ENCODE results near the gene FANK1.

DNA sequence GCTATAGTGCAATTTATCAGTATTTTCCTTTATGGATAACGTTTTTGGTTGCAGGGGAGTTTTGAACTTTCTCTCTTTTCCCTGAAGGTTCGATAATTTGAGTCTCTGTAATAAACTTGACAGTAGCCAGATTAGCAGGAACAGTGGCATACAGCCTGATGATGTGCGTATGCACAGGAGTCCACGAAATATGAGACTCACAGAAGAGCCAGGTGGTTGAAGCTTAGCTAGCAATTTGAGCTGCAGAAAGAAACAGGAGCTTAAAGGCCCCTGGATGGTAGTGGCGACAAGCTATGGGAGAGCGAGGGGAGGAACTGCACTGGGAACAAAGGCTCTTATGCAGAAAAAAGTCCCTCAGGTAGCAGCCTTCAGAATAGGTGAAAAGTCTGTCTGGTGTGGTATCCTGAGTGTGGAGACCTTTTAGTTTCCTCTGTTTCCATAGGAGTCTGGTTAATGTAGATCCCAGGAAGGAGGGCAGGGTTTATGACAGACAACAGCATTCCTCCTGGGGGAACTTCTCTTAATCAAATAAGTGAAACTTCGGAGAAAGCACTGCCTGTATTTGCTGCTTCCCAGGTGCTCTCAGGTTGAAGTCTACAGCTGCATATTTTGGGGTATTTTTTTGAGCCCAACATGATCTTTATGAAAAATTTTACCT lies 32.7 kb downstream of the FANK1 start:
- TF ChIP-seq EZH2 (IDR thresholded peaks at IDR 0.05; ENCODE audit: borderline replicate concordance, insufficient read depth, low read length, poor library complexity, severe bottlenecking), result no peak
- no peak for TF ChIP-seq EP300 (conservative IDR thresholded peaks at IDR 0.05; ENCODE audit: poor library complexity, severe bottlenecking)
- TF ChIP-seq POLR2AphosphoS5 (IDR thresholded peaks at IDR 0.05), result no peak
- TF ChIP-seq, protein P1, sequence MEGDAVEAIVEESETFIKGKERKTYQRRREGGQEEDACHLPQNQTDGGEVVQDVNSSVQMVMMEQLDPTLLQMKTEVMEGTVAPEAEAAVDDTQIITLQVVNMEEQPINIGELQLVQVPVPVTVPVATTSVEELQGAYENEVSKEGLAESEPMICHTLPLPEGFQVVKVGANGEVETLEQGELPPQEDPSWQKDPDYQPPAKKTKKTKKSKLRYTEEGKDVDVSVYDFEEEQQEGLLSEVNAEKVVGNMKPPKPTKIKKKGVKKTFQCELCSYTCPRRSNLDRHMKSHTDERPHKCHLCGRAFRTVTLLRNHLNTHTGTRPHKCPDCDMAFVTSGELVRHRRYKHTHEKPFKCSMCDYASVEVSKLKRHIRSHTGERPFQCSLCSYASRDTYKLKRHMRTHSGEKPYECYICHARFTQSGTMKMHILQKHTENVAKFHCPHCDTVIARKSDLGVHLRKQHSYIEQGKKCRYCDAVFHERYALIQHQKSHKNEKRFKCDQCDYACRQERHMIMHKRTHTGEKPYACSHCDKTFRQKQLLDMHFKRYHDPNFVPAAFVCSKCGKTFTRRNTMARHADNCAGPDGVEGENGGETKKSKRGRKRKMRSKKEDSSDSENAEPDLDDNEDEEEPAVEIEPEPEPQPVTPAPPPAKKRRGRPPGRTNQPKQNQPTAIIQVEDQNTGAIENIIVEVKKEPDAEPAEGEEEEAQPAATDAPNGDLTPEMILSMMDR (IDR thresholded peaks at IDR 0.05; ENCODE audit: poor library complexity, severe bottlenecking), result no peak
- TF ChIP-seq, protein P2, sequence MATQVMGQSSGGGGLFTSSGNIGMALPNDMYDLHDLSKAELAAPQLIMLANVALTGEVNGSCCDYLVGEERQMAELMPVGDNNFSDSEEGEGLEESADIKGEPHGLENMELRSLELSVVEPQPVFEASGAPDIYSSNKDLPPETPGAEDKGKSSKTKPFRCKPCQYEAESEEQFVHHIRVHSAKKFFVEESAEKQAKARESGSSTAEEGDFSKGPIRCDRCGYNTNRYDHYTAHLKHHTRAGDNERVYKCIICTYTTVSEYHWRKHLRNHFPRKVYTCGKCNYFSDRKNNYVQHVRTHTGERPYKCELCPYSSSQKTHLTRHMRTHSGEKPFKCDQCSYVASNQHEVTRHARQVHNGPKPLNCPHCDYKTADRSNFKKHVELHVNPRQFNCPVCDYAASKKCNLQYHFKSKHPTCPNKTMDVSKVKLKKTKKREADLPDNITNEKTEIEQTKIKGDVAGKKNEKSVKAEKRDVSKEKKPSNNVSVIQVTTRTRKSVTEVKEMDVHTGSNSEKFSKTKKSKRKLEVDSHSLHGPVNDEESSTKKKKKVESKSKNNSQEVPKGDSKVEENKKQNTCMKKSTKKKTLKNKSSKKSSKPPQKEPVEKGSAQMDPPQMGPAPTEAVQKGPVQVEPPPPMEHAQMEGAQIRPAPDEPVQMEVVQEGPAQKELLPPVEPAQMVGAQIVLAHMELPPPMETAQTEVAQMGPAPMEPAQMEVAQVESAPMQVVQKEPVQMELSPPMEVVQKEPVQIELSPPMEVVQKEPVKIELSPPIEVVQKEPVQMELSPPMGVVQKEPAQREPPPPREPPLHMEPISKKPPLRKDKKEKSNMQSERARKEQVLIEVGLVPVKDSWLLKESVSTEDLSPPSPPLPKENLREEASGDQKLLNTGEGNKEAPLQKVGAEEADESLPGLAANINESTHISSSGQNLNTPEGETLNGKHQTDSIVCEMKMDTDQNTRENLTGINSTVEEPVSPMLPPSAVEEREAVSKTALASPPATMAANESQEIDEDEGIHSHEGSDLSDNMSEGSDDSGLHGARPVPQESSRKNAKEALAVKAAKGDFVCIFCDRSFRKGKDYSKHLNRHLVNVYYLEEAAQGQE (IDR thresholded peaks at IDR 0.05; ENCODE audit: borderline replicate concordance), result no peak
- TF ChIP-seq TAF1 (IDR thresholded peaks at IDR 0.05; ENCODE audit: low read depth), result no peak
- no peak for TF ChIP-seq RAD21 (conservative IDR thresholded peaks at IDR 0.05)

All from neural cell (in vitro differentiated cells).